Nephron progenitor cell (in vitro differentiated cells): Measurements from ENCODE around the gene PCBP3.

Source experiments
- DNase-seq: peaks from one replicate; pipeline ENCODE4 v3.0.0; 2021
- H3K27ac Mint-ChIP-seq: 2 replicates; pipeline ENCODE4 v1.8.0; 2021; ENCODE audit warnings: mild to moderate bottlenecking, moderate library complexity, mixed read lengths
- H3K27me3 Mint-ChIP-seq: 2 replicates; pipeline ENCODE4 v1.8.0; 2021; ENCODE audit warnings: mild to moderate bottlenecking, low read depth, mixed read lengths; ENCODE audit not compliant: poor library complexity
- H3K36me3 Mint-ChIP-seq: 2 replicates; pipeline ENCODE4 v1.8.0; 2021; ENCODE audit warnings: low read depth, mixed read lengths
- H3K4me1 Mint-ChIP-seq: 2 replicates; pipeline ENCODE4 v1.8.0; 2021; ENCODE audit warnings: mixed read lengths
- H3K4me3 Mint-ChIP-seq: 2 replicates; pipeline ENCODE4 v1.8.0; 2021; ENCODE audit warnings: mild to moderate bottlenecking, moderate library complexity, mixed read lengths
- H3K9me3 Mint-ChIP-seq: 2 replicates; pipeline ENCODE4 v1.8.0; 2021; ENCODE audit warnings: mild to moderate bottlenecking, moderate library complexity, mixed read lengths
- TF ChIP-seq, protein P1 (sequence below): fragments of 200-600 bp; sonication (generic); IDR thresholded peaks from 2 replicates; pipeline ENCODE4 v1.5.0; 2021; ENCODE audit warnings: antibody characterized with exemption

Gene PCBP3

DNA sequence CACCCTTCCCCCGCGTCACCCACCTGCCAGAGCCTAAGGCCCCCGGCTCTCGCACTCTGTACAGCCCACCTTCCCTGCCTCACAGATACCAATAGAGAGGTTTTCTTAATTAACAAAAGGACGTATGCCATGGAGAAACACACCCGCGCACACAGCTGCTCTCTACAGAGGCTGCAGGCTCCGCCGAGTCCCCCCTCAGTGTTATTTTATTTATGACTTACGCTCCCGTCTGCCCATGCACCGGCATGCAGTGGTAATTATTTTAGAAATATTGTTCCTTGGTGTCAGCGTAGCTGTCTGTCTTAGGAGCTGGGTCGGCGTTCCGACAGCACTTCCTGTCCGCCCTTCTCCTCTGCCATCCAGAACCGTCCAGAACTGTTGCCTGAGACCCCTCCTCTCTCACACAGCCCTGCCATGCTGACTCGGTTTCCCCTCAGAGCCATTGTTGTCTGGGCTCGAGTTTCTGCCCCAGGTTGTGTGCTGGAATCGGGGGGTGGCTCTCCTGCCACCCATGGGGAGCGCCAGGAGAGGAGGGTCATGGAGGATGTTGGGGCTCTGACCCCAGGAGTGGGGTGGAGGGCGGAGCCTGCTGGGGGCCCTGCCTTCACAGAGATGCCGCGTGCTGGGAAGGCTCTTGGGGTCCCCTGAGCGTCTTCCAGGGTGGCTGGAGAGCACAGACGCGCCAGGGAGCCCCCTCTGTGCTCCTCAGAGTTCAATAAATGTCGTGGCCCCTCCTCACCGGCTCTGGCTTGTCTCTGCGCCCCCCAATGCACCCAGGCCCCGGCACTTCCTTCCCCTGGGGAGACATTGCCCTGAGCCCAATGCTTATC, 298.4 kb downstream of the PCBP3 start:
- DNase-seq = no peak
- Mint-ChIP-seq H3K4me3 (no peak overlapping the region), H3K27me3 (peaks cover 21% of the 10 kb centered on the region), H3K9me3 (no peaks in the 10 kb centered on the region), H3K4me1 (peaks cover 25% of the 10 kb centered on the region), H3K36me3 (no peaks in the 10 kb centered on the region), H3K27ac (peak overlapping the region; percentile 12)
- TF ChIP-seq, protein P1, sequence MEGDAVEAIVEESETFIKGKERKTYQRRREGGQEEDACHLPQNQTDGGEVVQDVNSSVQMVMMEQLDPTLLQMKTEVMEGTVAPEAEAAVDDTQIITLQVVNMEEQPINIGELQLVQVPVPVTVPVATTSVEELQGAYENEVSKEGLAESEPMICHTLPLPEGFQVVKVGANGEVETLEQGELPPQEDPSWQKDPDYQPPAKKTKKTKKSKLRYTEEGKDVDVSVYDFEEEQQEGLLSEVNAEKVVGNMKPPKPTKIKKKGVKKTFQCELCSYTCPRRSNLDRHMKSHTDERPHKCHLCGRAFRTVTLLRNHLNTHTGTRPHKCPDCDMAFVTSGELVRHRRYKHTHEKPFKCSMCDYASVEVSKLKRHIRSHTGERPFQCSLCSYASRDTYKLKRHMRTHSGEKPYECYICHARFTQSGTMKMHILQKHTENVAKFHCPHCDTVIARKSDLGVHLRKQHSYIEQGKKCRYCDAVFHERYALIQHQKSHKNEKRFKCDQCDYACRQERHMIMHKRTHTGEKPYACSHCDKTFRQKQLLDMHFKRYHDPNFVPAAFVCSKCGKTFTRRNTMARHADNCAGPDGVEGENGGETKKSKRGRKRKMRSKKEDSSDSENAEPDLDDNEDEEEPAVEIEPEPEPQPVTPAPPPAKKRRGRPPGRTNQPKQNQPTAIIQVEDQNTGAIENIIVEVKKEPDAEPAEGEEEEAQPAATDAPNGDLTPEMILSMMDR = no peak

- TF ChIP-seq, protein P1 = no peak
- H3K4me1 Mint-ChIP-seq = peaks cover 25% of the 10 kb centered on the region
- H3K27ac Mint-ChIP-seq = no peak overlapping the region
- H3K27me3 Mint-ChIP-seq = peaks cover 20% of the 10 kb centered on the region
- no peaks in the 10 kb centered on the region for H3K36me3 Mint-ChIP-seq
- H3K4me3 Mint-ChIP-seq = no peak overlapping the region
- DNase-seq = no peak
- H3K9me3 Mint-ChIP-seq = no peaks in the 10 kb centered on the region
Measured at GRCh38 chr21:45942755-45943629, 299.5 kb downstream of the PCBP3 start.

GRCh38 chr21:45943630-45944540, 300.4 kb downstream of the PCBP3 start:
- TF ChIP-seq, protein P1 = no peak
- H3K27ac Mint-ChIP-seq = no peak overlapping the region
- no peak for DNase-seq
- peaks cover 16% of the 10 kb centered on the region for H3K27me3 Mint-ChIP-seq
- no peaks in the 10 kb centered on the region for H3K9me3 Mint-ChIP-seq
- peaks cover 32% of the 10 kb centered on the region for H3K4me1 Mint-ChIP-seq
- no peak overlapping the region for H3K4me3 Mint-ChIP-seq
- H3K36me3 Mint-ChIP-seq = no peaks in the 10 kb centered on the region

DNA sequence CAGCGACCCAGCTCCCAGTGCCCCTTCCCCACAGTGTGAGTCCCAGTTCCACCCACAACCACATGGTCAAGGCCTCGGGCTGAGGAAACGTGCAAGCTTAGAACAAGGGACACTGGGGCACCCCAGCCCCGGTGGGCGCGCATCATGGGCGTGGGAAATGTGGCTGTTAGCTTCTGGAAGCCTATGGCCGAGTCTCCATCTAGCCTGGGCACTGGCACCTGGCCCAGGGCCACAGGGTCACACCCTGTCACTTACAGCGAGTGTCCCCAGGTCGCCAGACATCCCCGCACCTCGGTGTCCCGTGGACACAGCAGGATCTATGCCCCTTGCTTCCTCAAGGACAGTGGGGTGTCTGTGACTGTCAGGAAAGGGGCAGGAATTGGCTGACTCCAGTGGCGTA, 301.1 kb downstream of the PCBP3 start:
- no peaks in the 10 kb centered on the region for H3K9me3 Mint-ChIP-seq
- TF ChIP-seq, protein P1 = no peak
- H3K4me3 Mint-ChIP-seq = no peak overlapping the region
- H3K36me3 Mint-ChIP-seq = no peaks in the 10 kb centered on the region
- H3K27me3 Mint-ChIP-seq = peaks cover 16% of the 10 kb centered on the region
- DNase-seq = no peak
- no peak overlapping the region for H3K27ac Mint-ChIP-seq
- H3K4me1 Mint-ChIP-seq = peaks cover 32% of the 10 kb centered on the region

DNA sequence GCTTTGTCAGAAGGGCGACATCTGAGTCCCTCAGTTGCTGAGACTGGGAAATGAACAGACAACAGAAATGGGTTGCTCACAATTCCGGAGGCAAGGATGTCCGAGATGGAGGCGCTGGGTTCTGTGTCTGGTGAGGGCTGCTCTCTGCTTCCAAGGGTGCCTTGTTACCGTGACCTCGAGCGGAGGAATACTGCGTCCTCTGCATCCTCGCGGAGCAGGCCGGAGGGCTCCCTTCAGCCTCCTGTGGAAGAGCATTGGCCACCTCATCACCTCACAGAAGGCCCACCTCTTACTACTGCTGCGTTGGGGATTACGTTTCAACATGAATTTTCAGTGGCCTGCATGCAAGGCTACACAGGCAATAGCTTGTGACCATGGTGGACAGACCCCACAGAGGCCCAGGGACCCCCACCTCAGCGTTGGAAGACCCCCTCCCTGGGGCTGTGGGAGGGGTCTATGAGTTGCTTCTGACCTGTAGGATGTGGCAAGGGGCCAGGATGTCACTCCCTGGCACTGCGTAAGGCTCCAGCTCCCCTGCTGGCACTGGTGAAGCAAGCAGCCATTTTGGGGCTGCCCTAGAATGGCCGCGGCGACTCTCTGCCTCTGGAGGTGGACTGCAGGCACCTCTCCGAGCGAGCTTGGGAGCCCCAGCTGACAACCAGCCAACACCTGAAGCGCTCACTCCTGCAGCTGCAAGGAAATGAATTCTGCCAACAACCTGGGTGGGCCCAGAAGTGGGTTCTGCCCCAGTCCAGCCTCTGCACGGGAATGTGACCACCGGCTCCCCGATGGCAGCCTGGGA, 301.7 kb downstream of the PCBP3 start:
- Mint-ChIP-seq H3K36me3 (no peaks in the 10 kb centered on the region), H3K27ac (no peak overlapping the region), H3K27me3 (peaks cover 16% of the 10 kb centered on the region), H3K4me3 (no peak overlapping the region), H3K4me1 (peaks cover 32% of the 10 kb centered on the region), H3K9me3 (no peaks in the 10 kb centered on the region)
- no peak for DNase-seq
- TF ChIP-seq, protein P1 = no peak
